Measurements from ENCODE around the gene SKIC3.

DNA sequence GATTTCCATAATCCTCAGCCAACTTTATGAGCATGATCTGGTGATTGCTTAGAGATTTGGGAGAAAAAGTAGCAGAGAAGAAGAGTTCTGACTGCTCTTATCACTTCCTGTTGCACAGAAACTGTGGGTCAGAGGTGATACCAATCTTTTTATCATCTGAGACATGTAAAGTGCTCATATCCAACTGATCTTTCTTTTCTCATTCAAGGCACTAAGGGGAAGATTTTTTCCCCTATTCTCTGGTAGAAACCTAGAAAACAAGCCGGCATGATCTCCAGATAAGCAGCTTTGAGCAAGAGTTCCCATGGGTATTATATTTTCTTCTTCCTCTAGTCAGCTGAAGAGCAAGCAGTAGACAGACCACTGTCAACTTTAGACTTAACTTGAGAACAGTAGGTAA, 36.1 kb upstream of the SKIC3 start:
- TF ChIP-seq, protein P1, sequence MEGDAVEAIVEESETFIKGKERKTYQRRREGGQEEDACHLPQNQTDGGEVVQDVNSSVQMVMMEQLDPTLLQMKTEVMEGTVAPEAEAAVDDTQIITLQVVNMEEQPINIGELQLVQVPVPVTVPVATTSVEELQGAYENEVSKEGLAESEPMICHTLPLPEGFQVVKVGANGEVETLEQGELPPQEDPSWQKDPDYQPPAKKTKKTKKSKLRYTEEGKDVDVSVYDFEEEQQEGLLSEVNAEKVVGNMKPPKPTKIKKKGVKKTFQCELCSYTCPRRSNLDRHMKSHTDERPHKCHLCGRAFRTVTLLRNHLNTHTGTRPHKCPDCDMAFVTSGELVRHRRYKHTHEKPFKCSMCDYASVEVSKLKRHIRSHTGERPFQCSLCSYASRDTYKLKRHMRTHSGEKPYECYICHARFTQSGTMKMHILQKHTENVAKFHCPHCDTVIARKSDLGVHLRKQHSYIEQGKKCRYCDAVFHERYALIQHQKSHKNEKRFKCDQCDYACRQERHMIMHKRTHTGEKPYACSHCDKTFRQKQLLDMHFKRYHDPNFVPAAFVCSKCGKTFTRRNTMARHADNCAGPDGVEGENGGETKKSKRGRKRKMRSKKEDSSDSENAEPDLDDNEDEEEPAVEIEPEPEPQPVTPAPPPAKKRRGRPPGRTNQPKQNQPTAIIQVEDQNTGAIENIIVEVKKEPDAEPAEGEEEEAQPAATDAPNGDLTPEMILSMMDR (IDR thresholded peaks at IDR 0.05; ENCODE audit: low read depth, low read length), result no peak
- no peak for TF ChIP-seq EZH2phosphoT487 (IDR thresholded peaks at IDR 0.05; ENCODE audit: low read depth)

All from OCI-LY3 (cell line).